IMR-90 (cell line): ENCODE data around the gene NAMPT. TPM values are rescaled to one million over a fixed set of nuclear protein-coding genes. Genes with fewer than 3 reads are reported as not detected.
A peak's percentile ranks its signal among the peaks of the same experiment; 100 is the strongest.

Experiments
- ATAC-seq: fragments of 200-7000 bp; cut with Tn5 transposase; 2 replicates; pipeline ENCODE4 v1.9.1; 2020; ENCODE audit warnings: low read depth, mild to moderate bottlenecking, moderate library complexity
- BruUV-seq: library from RNA; stranded (reverse); fragments of 400-500 nt; replicated peaks from 2 replicates; lab custom pipeline; 2021; lab: Mats Ljungman, UMichigan
- CTCF ChIA-PET: fragments of 300-600 bp; formaldehyde crosslinking; extraction: SDS; loops from one replicate; lab custom pipeline; 2021; ENCODE audit warnings: antibody characterized with exemption; lab: Yijun Ruan, JAX
- POLR2A ChIA-PET: fragments of 300-600 bp; sonication (Branson Sonifier 250); formaldehyde crosslinking; loops from one replicate; lab custom pipeline; 2022; ENCODE audit warnings: antibody characterized with exemption; ENCODE audit not compliant: unreplicated experiment; lab: Charles Lee
- DNase-seq: peaks from one replicate; pipeline ENCODE4 v3.0.0; 2013
- H2AFZ ChIP-seq: replicated peaks from 2 replicates; pipeline ENCODE3; 2013; ENCODE audit warnings: low read length, mild to moderate bottlenecking; ENCODE audit not compliant: poor library complexity
- H2AK5ac ChIP-seq: 2 replicates; pipeline ENCODE4 v1.6.1; 2013; ENCODE audit warnings: low read depth, low read length, inconsistent platforms
- H2AK9ac ChIP-seq: replicated peaks from 2 replicates; pipeline ENCODE3; 2013; ENCODE audit warnings: mild to moderate bottlenecking, low read depth, low read length, moderate library complexity; ENCODE audit not compliant: poor library complexity
- H2BK120ac ChIP-seq: 2 replicates; pipeline ENCODE4 v1.6.1; 2013; ENCODE audit warnings: low read depth, low read length, inconsistent platforms
- H2BK15ac ChIP-seq: 3 replicates; pipeline ENCODE4 v1.6.1; 2013; ENCODE audit warnings: low read depth, low read length, inconsistent platforms
- H2BK20ac ChIP-seq: 2 replicates; pipeline ENCODE4 v1.6.1; 2013; ENCODE audit warnings: low read depth, mild to moderate bottlenecking, inconsistent platforms, low read length, moderate library complexity
- H2BK5ac ChIP-seq: 2 replicates; pipeline ENCODE4 v1.6.1; 2013; ENCODE audit warnings: mild to moderate bottlenecking, low read depth, low read length, inconsistent platforms; ENCODE audit not compliant: poor library complexity, severe bottlenecking
- H3K14ac ChIP-seq: replicated peaks from 2 replicates; pipeline ENCODE4 v1.6.1; 2013; ENCODE audit warnings: low read depth, low read length, inconsistent platforms
- H3K18ac ChIP-seq: 2 replicates; pipeline ENCODE4 v1.6.1; 2013; ENCODE audit warnings: low read depth, low read length, control low read depth
- H3K23ac ChIP-seq: 2 replicates; pipeline ENCODE4 v1.6.1; 2013; ENCODE audit warnings: low read depth, low read length, inconsistent platforms
- H3K27ac ChIP-seq: 2 replicates; pipeline ENCODE4 v1.5.1; 2013; ENCODE audit warnings: mild to moderate bottlenecking, control low read depth, low read length; ENCODE audit not compliant: insufficient read depth
- H3K27me3 ChIP-seq: 2 replicates; pipeline ENCODE4 v1.6.1; 2013; ENCODE audit warnings: low read length; ENCODE audit not compliant: control insufficient read depth, insufficient read depth
- H3K36me3 ChIP-seq: 2 replicates; pipeline ENCODE4 v1.6.1; 2013; ENCODE audit warnings: low read length, mixed read lengths; ENCODE audit not compliant: control insufficient read depth, insufficient read depth
- H3K4ac ChIP-seq: 2 replicates; pipeline ENCODE4 v1.6.1; 2013; ENCODE audit warnings: low read depth, low read length, inconsistent platforms
- H3K4me1 ChIP-seq: 2 replicates; pipeline ENCODE4 v1.6.1; 2013; ENCODE audit warnings: low read length, mixed read lengths; ENCODE audit not compliant: control insufficient read depth, insufficient read depth
- H3K4me2 ChIP-seq: 2 replicates; pipeline ENCODE4 v1.6.1; 2013; ENCODE audit warnings: low read depth, mild to moderate bottlenecking, control low read depth, low read length, moderate library complexity
- H3K4me3 ChIP-seq: 2 replicates; pipeline ENCODE4 v1.5.1; 2013; ENCODE audit warnings: low read depth, mild to moderate bottlenecking, control low read depth, low read length, moderate library complexity; ENCODE audit not compliant: insufficient read depth
- H3K56ac ChIP-seq: 2 replicates; pipeline ENCODE4 v1.6.1; 2013; ENCODE audit warnings: low read length, inconsistent platforms; ENCODE audit not compliant: insufficient read depth; ENCODE audit errors: extremely low read depth
- H3K79me1 ChIP-seq, 2 experiments: 2 replicates each; pipeline ENCODE4 v1.6.1; 2013; ENCODE audit warnings: low read length in 2 of 2, inconsistent platforms in 1 of 2, low read depth in 1 of 2
- H3K9ac ChIP-seq: 2 replicates; pipeline ENCODE4 v1.6.1; 2013; ENCODE audit warnings: low read depth, low read length, control low read depth
- H3K9me1 ChIP-seq: 2 replicates; pipeline ENCODE4 v1.6.1; 2013; ENCODE audit warnings: low read length, inconsistent platforms; ENCODE audit not compliant: insufficient read depth
- H3K9me3 ChIP-seq: 2 replicates; pipeline ENCODE4 v1.6.1; 2013; ENCODE audit warnings: low read length; ENCODE audit not compliant: control insufficient read depth, insufficient read depth
- H4K20me1 ChIP-seq: 2 replicates; pipeline ENCODE4 v1.6.1; 2013; ENCODE audit warnings: low read length, inconsistent platforms; ENCODE audit not compliant: insufficient read depth
- H4K5ac ChIP-seq: 2 replicates; pipeline ENCODE4 v1.6.1; 2013; ENCODE audit warnings: mild to moderate bottlenecking, low read depth, low read length, control low read depth
- H4K8ac ChIP-seq, 2 experiments: 2 replicates each; pipeline ENCODE4 v1.6.1; 2013; ENCODE audit warnings: low read depth in 2 of 2, low read length in 2 of 2, control low read depth in 1 of 2, inconsistent platforms in 1 of 2
- H4K91ac ChIP-seq: 2 replicates; pipeline ENCODE4 v1.6.1; 2013; ENCODE audit warnings: low read depth, low read length, inconsistent platforms; ENCODE audit not compliant: insufficient read depth
- CHD1 ChIP-seq: IDR thresholded peaks from 2 replicates; pipeline ENCODE4 v1.6.1; 2012; ENCODE audit warnings: low read depth, low read length, improper control_type of control experiment
- MAFK ChIP-seq: IDR thresholded peaks from 2 replicates; pipeline ENCODE4 v1.6.1; 2012; ENCODE audit warnings: low read depth, low read length, improper control_type of control experiment
- MAZ ChIP-seq: IDR thresholded peaks from 2 replicates; pipeline ENCODE4 v1.6.1; 2012; ENCODE audit warnings: low read depth, mild to moderate bottlenecking, low read length, improper control_type of control experiment, moderate library complexity, borderline replicate concordance
- MXI1 ChIP-seq: IDR thresholded peaks from 2 replicates; pipeline ENCODE4 v1.6.1; 2012; ENCODE audit warnings: low read depth, mild to moderate bottlenecking, low read length, moderate library complexity, borderline replicate concordance
- RAD21 ChIP-seq: IDR thresholded peaks from 2 replicates; pipeline ENCODE4 v1.6.1; 2012; ENCODE audit warnings: low read length, improper control_type of control experiment
- RFX5 ChIP-seq: IDR thresholded peaks from 2 replicates; pipeline ENCODE4 v1.8.0; 2012; ENCODE audit warnings: low read depth, mild to moderate bottlenecking, low read length, moderate library complexity
- USF2 ChIP-seq: fragments of 150-350 bp; IDR thresholded peaks from 2 replicates; pipeline ENCODE4 v1.6.1; 2017; ENCODE audit warnings: mild to moderate bottlenecking, antibody characterized with exemption, low read length, low read depth
- WGBS, 2 experiments: methylation state at CpG; one replicate each; pipeline versions ENCODE4 v1.1.5 to v1.1.7; 2013; ENCODE audit warnings: missing lambda C conversion rate in 2 of 2; ENCODE audit not compliant: insufficient read length in 1 of 2; ENCODE audit errors: extremely low coverage in 2 of 2; 5-methylcytosine and 5-hydroxymethylcytosine counted together
- dilution Hi-C: fragments of 300-500 bp; cut with HindIII; formaldehyde crosslinking; loops from one replicate; pipeline ENCODE4 v1.14.3; 2018; ENCODE audit warnings: low sequenced_read_pairs; ENCODE audit not compliant: unreplicated experiment
- in situ Hi-C: fragments of 300-500 bp; cut with MboI; formaldehyde crosslinking; loops from 3 replicates; pipeline ENCODE4 v1.14.3; 2019; ENCODE audit warnings: low sequenced_read_pairs, inconsistent platforms, mixed read lengths
- intact Hi-C: fragments of 100-400 bp; cut with micrococcal nuclease; formaldehyde crosslinking; loops from 2 replicates; pipeline ENCODE4 v1.10.0; 2022
- polyA plus RNA-seq, 3 experiments: library from polyadenylated mRNA; depleted of rRNA; stranded (reverse); fragments of >200 nt; gene quantifications; 2 replicates each; pipeline ENCODE4 v1.2.3, GENCODE V29; 2012; ENCODE audit warnings: low replicate concordance in 1 of 3
- total RNA-seq: library from RNA; depleted of rRNA; stranded (reverse); fragments of >200 nt; gene quantifications from 2 replicates; pipeline ENCODE4 v1.2.3, GENCODE V29; 2012
- TF ChIP-seq, protein P1 (sequence below): fragments of 150-350 bp; IDR thresholded peaks from 2 replicates; pipeline ENCODE4 v1.6.1; 2016; ENCODE audit warnings: low read depth, mild to moderate bottlenecking, low read length, moderate library complexity, borderline replicate concordance

The NAMPT gene
- total and polyA plus RNA-seq, 2 of the 4 experiments (the other 2 are of a cell fraction), result 13.3 to 31.7 TPM

DNA sequence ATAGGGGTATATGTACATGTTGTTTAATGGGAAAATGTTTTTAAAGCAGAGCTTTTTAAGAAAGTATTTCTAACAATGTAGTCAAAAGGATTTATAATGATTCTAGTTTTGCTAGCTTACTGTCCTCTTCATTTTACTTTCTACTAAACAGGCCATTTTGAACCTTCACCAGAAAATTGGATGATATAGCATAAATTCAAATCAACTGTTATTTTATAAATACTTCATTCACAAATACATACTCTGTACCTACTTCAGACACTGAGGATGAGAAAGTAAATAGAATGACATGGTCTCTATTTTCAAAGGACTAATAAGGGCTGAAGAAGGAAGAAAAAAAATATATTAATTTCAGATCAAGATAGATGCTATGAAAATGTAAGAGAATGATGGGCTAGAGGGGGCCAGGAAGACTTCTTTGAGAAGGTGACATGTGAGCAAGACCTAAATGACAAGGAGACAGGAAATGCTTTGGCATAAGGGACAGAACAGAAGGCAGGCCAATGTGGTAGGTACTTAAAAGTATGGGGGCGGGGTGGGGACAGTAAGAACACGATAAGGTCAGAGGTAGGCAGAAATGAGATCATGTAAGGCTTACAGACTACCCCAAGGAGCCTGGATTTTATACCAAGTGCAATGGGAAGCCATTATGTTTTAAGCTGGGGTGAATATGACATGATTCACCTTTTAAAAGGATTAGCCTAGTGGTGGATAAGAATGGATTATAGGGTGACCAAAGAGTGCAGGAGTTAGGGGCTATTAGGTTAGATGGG, 5.2 kb downstream of the NAMPT start:
- H3K4me1 ChIP-seq, result no peaks in the 10 kb centered on the region
- no peak overlapping the region for H2BK120ac ChIP-seq
- DNase-seq, result no peak
- H2BK20ac ChIP-seq, result no peak overlapping the region
- H3K27me3 ChIP-seq, result no peaks in the 10 kb centered on the region
- no peak overlapping the region for H3K27ac ChIP-seq
- peaks cover 11% of the 10 kb centered on the region for H3K36me3 ChIP-seq
- BruUV-seq, result no TSS peak
- intact Hi-C loops, result no loop called here
- 0 out of 2 replicates have a peak overlapping the region, but pooled peaks have one; percentile 9 for H3K23ac ChIP-seq
- no peak overlapping the region for H3K9ac ChIP-seq
- 60% methylated on average over 1 of the region's 2 CpGs; no CpG with 5 or more reads in 1 of the 2 experiments for WGBS, 2 experiments
- no peak overlapping the region for H3K4ac ChIP-seq
- no peak overlapping the region for H3K18ac ChIP-seq
- peaks cover 32% of the 10 kb centered on the region for H4K20me1 ChIP-seq
- TF ChIP-seq CHD1 (no peak), RAD21 (no peak), MAFK (no peak), MAZ (no peak), USF2 (no peak), RFX5 (no peak), MXI1 (no peak)
- TF ChIP-seq, protein P1, sequence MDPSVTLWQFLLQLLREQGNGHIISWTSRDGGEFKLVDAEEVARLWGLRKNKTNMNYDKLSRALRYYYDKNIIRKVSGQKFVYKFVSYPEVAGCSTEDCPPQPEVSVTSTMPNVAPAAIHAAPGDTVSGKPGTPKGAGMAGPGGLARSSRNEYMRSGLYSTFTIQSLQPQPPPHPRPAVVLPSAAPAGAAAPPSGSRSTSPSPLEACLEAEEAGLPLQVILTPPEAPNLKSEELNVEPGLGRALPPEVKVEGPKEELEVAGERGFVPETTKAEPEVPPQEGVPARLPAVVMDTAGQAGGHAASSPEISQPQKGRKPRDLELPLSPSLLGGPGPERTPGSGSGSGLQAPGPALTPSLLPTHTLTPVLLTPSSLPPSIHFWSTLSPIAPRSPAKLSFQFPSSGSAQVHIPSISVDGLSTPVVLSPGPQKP, result no peak
- H2AK9ac ChIP-seq, result no peak overlapping the region
- H3K14ac ChIP-seq, result no peak overlapping the region
- ChIA-PET POLR2A (no interaction called here), CTCF (no interaction called here)
- in situ Hi-C loops, result loop anchor here (10.0 kb wide), 1 partner anchor 185 kb away; no protein-coding TSS in a partner anchor
- no peak overlapping the region for H2BK15ac ChIP-seq
- no peak overlapping the region for H2BK5ac ChIP-seq
- H3K79me1 ChIP-seq, result peaks cover 26 to 48% of the 10 kb centered on the region in 2 experiments
- no peak for ATAC-seq
- H2AFZ ChIP-seq, result no peak overlapping the region
- no peak overlapping the region for H3K4me2 ChIP-seq
- H4K5ac ChIP-seq, result no peak overlapping the region
- peaks cover 5% of the 10 kb centered on the region for H3K9me1 ChIP-seq
- H4K8ac ChIP-seq, result no peak overlapping the region
- no peak overlapping the region for H2AK5ac ChIP-seq
- H3K9me3 ChIP-seq, result no peaks in the 10 kb centered on the region
- H3K4me3 ChIP-seq, result no peak overlapping the region
- no peak overlapping the region for H3K56ac ChIP-seq
- dilution Hi-C loops, result no loop called here
- no peak overlapping the region for H4K91ac ChIP-seq
